HEK293 (cell line): Measurements from ENCODE around the gene SLCO4A1.

ENCODE experiments used
- CTCF ChIA-PET: fragments of 350-600 bp; formaldehyde crosslinking; extraction: SDS; loops from one replicate; lab custom pipeline; 2021; ENCODE audit warnings: antibody characterized with exemption; lab: Yijun Ruan, JAX
- POLR2A ChIA-PET: fragments of 300-600 bp; formaldehyde crosslinking; extraction: SDS; loops from one replicate; lab custom pipeline; 2020; ENCODE audit warnings: antibody characterized with exemption, inconsistent platforms; lab: Yijun Ruan, JAX
- H3K27ac ChIP-seq: fragments of 200-500 bp; sonication (Bioruptor generic); 2 replicates; pipeline ENCODE4 v1.5.1; 2014; ENCODE audit warnings: low read depth, low read length, control low read depth, inconsistent platforms; ENCODE audit errors: extremely low read depth
- H3K36me3 ChIP-seq, 2 experiments: fragments of 200-500 bp in 1 of 2; sonication (Bioruptor generic) in 1 of 2; 1 replicate in 1 of 2; 2 replicates in 1 of 2; pipeline ENCODE4 v1.5.1; 2014 to 2017; ENCODE audit warnings: inconsistent platforms in 2 of 2, low read length in 2 of 2; ENCODE audit not compliant: control insufficient read depth in 2 of 2, insufficient read depth in 1 of 2
- H3K4me1 ChIP-seq: fragments of 200-500 bp; sonication (Bioruptor generic); 2 replicates; pipeline ENCODE4 v1.5.1; 2014; ENCODE audit warnings: mild to moderate bottlenecking, low read length, inconsistent platforms; ENCODE audit not compliant: control insufficient read depth, insufficient read depth
- H3K4me3 ChIP-seq: 2 replicates; pipeline ENCODE4 v1.5.1; 2011; ENCODE audit warnings: low read depth, mild to moderate bottlenecking, control low read depth, low read length, moderate library complexity
- H3K9me3 ChIP-seq: fragments of 200-500 bp; sonication (Bioruptor generic); 2 replicates; pipeline ENCODE4 v1.5.1; 2014; ENCODE audit warnings: low read depth, low read length, inconsistent platforms; ENCODE audit not compliant: control insufficient read depth, insufficient read depth
- BCL11B ChIP-seq: fragments of 450-650 bp; formaldehyde crosslinking; IDR thresholded peaks from 2 replicates; pipeline ENCODE4 v1.5.1; 2016; ENCODE audit warnings: low read depth, missing biosample characterization, missing genetic modification characterization
- INSM2 ChIP-seq: fragments of 450-650 bp; formaldehyde crosslinking; IDR thresholded peaks from 2 replicates; pipeline ENCODE4 v1.5.1; 2016; ENCODE audit warnings: missing biosample characterization, missing genetic modification characterization
- REST ChIP-seq: fragments of 450-650 bp; formaldehyde crosslinking; IDR thresholded peaks from 2 replicates; pipeline ENCODE4 v1.5.1; 2016; ENCODE audit warnings: missing biosample characterization, missing genetic modification characterization
- ZBTB44 ChIP-seq: fragments of 450-650 bp; IDR thresholded peaks from 2 replicates; pipeline ENCODE4 v1.5.1; 2018; ENCODE audit warnings: missing biosample characterization, mild to moderate bottlenecking, missing genetic modification characterization
- ZBTB7A ChIP-seq: fragments of 450-650 bp; formaldehyde crosslinking; IDR thresholded peaks from 2 replicates; pipeline ENCODE4 v1.5.1; 2016; ENCODE audit warnings: low read depth, missing biosample characterization, missing genetic modification characterization
- ZNF155 ChIP-seq: fragments of 450-650 bp; formaldehyde crosslinking; IDR thresholded peaks from 2 replicates; pipeline ENCODE4 v1.5.1; 2016; ENCODE audit warnings: missing biosample characterization, missing genetic modification characterization
- ZNF292 ChIP-seq: fragments of 450-650 bp; formaldehyde crosslinking; IDR thresholded peaks from 2 replicates; pipeline ENCODE4 v1.5.1; 2016; ENCODE audit warnings: low read depth, missing biosample characterization, missing genetic modification characterization, borderline replicate concordance
- ZNF394 ChIP-seq: fragments of 450-650 bp; formaldehyde crosslinking; IDR thresholded peaks from 2 replicates; pipeline ENCODE4 v1.5.1; 2016; ENCODE audit warnings: missing biosample characterization, missing genetic modification characterization, mild to moderate bottlenecking, moderate library complexity, borderline replicate concordance
- ZNF670 ChIP-seq: fragments of 450-650 bp; formaldehyde crosslinking; IDR thresholded peaks from 2 replicates; pipeline ENCODE4 v1.5.1; 2016; ENCODE audit warnings: missing biosample characterization, missing genetic modification characterization, low read depth
- ZSCAN30 ChIP-seq: fragments of 450-650 bp; IDR thresholded peaks from 2 replicates; pipeline ENCODE4 v1.5.1; 2018; ENCODE audit warnings: missing biosample characterization, mild to moderate bottlenecking, missing genetic modification characterization, moderate library complexity

The SLCO4A1 gene

GRCh38 chr20:62599216-62600110 lies 42.8 kb upstream of the SLCO4A1 start:
- Histone ChIP-seq H3K9me3 (no peaks in the 10 kb centered on the region), H3K27ac (no peak overlapping the region), H3K4me3 (no peak overlapping the region)
- CTCF ChIA-PET = interaction anchor here (0.6 to 1.7 kb wide), 2 partner anchors 8 to 17 kb away, joined by 3 to 9 read pairs; no protein-coding TSS in a partner anchor
- TF ChIP-seq ZNF394 (tag by site-specific recombination) = no peak
- no peak for TF ChIP-seq ZBTB7A (tag by site-specific recombination)
- TF ChIP-seq ZNF155 = no peak
- TF ChIP-seq, all 188 proteins: peak for 0
- POLR2A ChIA-PET = no interaction called here
- Histone ChIP-seq H3K36me3 (no peaks in the 10 kb centered on the region), H3K4me1 (no peaks in the 10 kb centered on the region)

- Histone ChIP-seq H3K27ac (no peak overlapping the region), H3K36me3 (no peaks in the 10 kb centered on the region), H3K4me1 (no peaks in the 10 kb centered on the region), H3K9me3 (no peaks in the 10 kb centered on the region), H3K4me3 (no peak overlapping the region)
- POLR2A ChIA-PET = no interaction called here
- TF ChIP-seq ZNF292 (tag by site-specific recombination) (no peak), ZSCAN30 (tag by site-specific recombination) (no peak), BCL11B (no peak), INSM2 (tag by site-specific recombination) (no peak), ZBTB44 (tag by site-specific recombination) (no peak)
- CTCF ChIA-PET = interaction anchor here (0.5 to 1.2 kb wide), 3 partner anchors 15 to 188 kb away, joined by 3 to 4 read pairs (median 3); no protein-coding TSS in a partner anchor
Measured at GRCh38 chr20:62601172-62601571, 41.1 kb upstream of the SLCO4A1 start.

- CTCF ChIA-PET = interaction anchor here (1.0 to 1.2 kb wide), 2 partner anchors 15 to 30 kb away, joined by 3 read pairs; no protein-coding TSS in a partner anchor
- POLR2A ChIA-PET = no interaction called here
- Histone ChIP-seq H3K9me3 (no peaks in the 10 kb centered on the region), H3K4me3 (no peak overlapping the region), H3K4me1 (no peaks in the 10 kb centered on the region), H3K36me3 (no peaks in the 10 kb centered on the region), H3K27ac (no peak overlapping the region)
- no peak for TF ChIP-seq REST (tag by site-specific recombination)
- no peak for TF ChIP-seq ZNF670 (tag by site-specific recombination)
Measured at GRCh38 chr20:62601714-62602113, 40.6 kb upstream of the SLCO4A1 start.
